G401 (cell line): ENCODE results near the gene SLC35F5. TPM values are rescaled to one million over a fixed set of nuclear protein-coding genes. Genes with fewer than 3 reads are reported as not detected.
"Not testable (repeated sequence)": the region's sequence is repeated elsewhere in the genome, so short reads cannot be mapped to it uniquely, and the experiment has no call there.

Source experiments
- DNase-seq: peaks from one replicate; pipeline ENCODE4 v3.0.0-alpha.2; 2015; ENCODE audit warnings: low spot score
- in situ Hi-C: cut with HindIII; loops from 2 replicates; pipeline ENCODE4 v1.10.0; 2016; ENCODE audit warnings: low sequenced_read_pairs, mixed read lengths
- total RNA-seq: library from RNA; depleted of rRNA; stranded (reverse); fragments of >200 nt; shearing (Covaris generic); gene quantifications from 2 replicates; pipeline ENCODE4 v1.2.3, GENCODE V29; 2014

The SLC35F5 gene
- total RNA-seq, 1 experiment from 2014 or later: 116 TPM

GRCh38 chr2:113700186-113700841 lies 56.1 kb downstream of the SLC35F5 start:
- in situ Hi-C loops: no loop called here
- no peak for DNase-seq

- in situ Hi-C loops: no loop called here
- DNase-seq: no peak
Observed at GRCh38 chr2:113698892-113699447, 57.5 kb downstream of the SLC35F5 start.

- in situ Hi-C loops, DNase-seq: not testable (repeated sequence)
Observed at GRCh38 chr2:113698251-113698650, 58.2 kb downstream of the SLC35F5 start.

- in situ Hi-C loops: no loop called here
- DNase-seq: no peak
Observed at GRCh38 chr2:113697516-113697915, 58.9 kb downstream of the SLC35F5 start.

GRCh38 chr2:113694438-113694837 lies 62.0 kb downstream of the SLC35F5 start:
- in situ Hi-C loops: no loop called here
- DNase-seq: no peak

- in situ Hi-C loops: no loop called here
- no peak for DNase-seq
Observed at GRCh38 chr2:113692698-113693428, 63.6 kb downstream of the SLC35F5 start.

GRCh38 chr2:113690871-113691270 lies 65.6 kb downstream of the SLC35F5 start:
- in situ Hi-C loops, DNase-seq: not testable (repeated sequence)

- DNase-seq: no peak
- in situ Hi-C loops: no loop called here
Observed at GRCh38 chr2:113686537-113686936, 69.9 kb downstream of the SLC35F5 start.

GRCh38 chr2:113685471-113685870 lies 71.0 kb downstream of the SLC35F5 start:
- DNase-seq: no peak
- in situ Hi-C loops: no loop called here

GRCh38 chr2:113679457-113679856 lies 77.0 kb downstream of the SLC35F5 start:
- no peak for DNase-seq
- in situ Hi-C loops: no loop called here

GRCh38 chr2:113677330-113677729 lies 79.1 kb downstream of the SLC35F5 start:
- no peak for DNase-seq
- in situ Hi-C loops: no loop called here

GRCh38 chr2:113676623-113677266 lies 79.7 kb downstream of the SLC35F5 start:
- DNase-seq: no peak
- in situ Hi-C loops: no loop called here

GRCh38 chr2:113675875-113676274 lies 80.6 kb downstream of the SLC35F5 start:
- in situ Hi-C loops: no loop called here
- DNase-seq: no peak

- in situ Hi-C loops: no loop called here
- no peak for DNase-seq
Observed at GRCh38 chr2:113672326-113672932, 84.0 kb downstream of the SLC35F5 start.

- in situ Hi-C loops: not testable (repeated sequence)
Observed at GRCh38 chr2:113669013-113669412, 87.4 kb downstream of the SLC35F5 start.

GRCh38 chr2:113664761-113665533 lies 91.5 kb downstream of the SLC35F5 start:
- DNase-seq, in situ Hi-C loops: not testable (repeated sequence)

More at GRCh38 chr2:113669013-113669412, 87.4 kb downstream of the SLC35F5 start:
- DNase-seq: not testable (repeated sequence)

- in situ Hi-C loops, DNase-seq: not testable (repeated sequence)
Observed at GRCh38 chr2:113663285-113664060, 93.0 kb downstream of the SLC35F5 start.
